GM12878 (cell line): ENCODE measurements around the gene HOOK2. TPM values are rescaled to one million over a fixed set of nuclear protein-coding genes. Genes with fewer than 3 reads are reported as not detected.

Source experiments
- ATAC-seq: fragments of 200-7000 bp; cut with Tn5 transposase; 3 replicates; pipeline ENCODE4 v1.9.1; 2020; ENCODE audit warnings: mild to moderate bottlenecking, moderate library complexity
- BruUV-seq: library from RNA; stranded (reverse); fragments of 400-500 nt; replicated peaks from 2 replicates; lab custom pipeline; 2021; lab: Mats Ljungman, UMichigan
- CTCF ChIA-PET: fragments of 300-600 bp; sonication (Branson Sonifier 250); formaldehyde crosslinking; extraction: SDS; loops from one replicate; lab custom pipeline; 2021; ENCODE audit warnings: inconsistent platforms; lab: Yijun Ruan, JAX
- POLR2A ChIA-PET: fragments of 350-600 bp; formaldehyde crosslinking; extraction: SDS; loops from one replicate; lab custom pipeline; 2021; ENCODE audit warnings: inconsistent platforms; lab: Charles Lee
- RAD21 ChIA-PET: fragments of 300-600 bp; sonication (Branson Sonifier 250); formaldehyde crosslinking; loops from one replicate; lab custom pipeline; 2023; ENCODE audit warnings: antibody characterized with exemption; ENCODE audit not compliant: unreplicated experiment; lab: Charles Lee
- SMC1A ChIA-PET: fragments of 300-600 bp; sonication (Branson Sonifier 250); formaldehyde crosslinking; loops from one replicate; lab custom pipeline; 2023; ENCODE audit not compliant: unreplicated experiment, uncharacterized antibody; lab: Charles Lee
- DNase-seq: peaks from one replicate; pipeline ENCODE4 v3.0.0-alpha.2; 2011; ENCODE audit warnings: low read depth, low spot score
- FAIRE-seq: peaks from 3 replicates; lab custom pipeline; 2011; peaks lifted over from hg19 to GRCh38; lab: Jason Lieb, UNC
- H2AFZ ChIP-seq: 2 replicates; pipeline ENCODE4 v1.6.0; 2011; ENCODE audit warnings: low read depth, low read length, control low read depth; ENCODE audit not compliant: control insufficient read depth
- H3K27ac ChIP-seq: 2 replicates; pipeline ENCODE4 v1.5.1; 2011; ENCODE audit warnings: control low read depth; ENCODE audit not compliant: control insufficient read depth, insufficient read depth
- H3K27me3 ChIP-seq, 2 experiments: replicated peaks in 1 of 2; 2 replicates each; pipeline versions ENCODE4 v1.6.0 to v1.6.1; 2011; ENCODE audit warnings: low read length in 1 of 2; ENCODE audit not compliant: control insufficient read depth in 2 of 2, insufficient read depth in 2 of 2
- H3K36me3 ChIP-seq, 2 experiments: 2 replicates each; pipeline ENCODE4 v1.5.1; 2011; ENCODE audit warnings: low read length in 1 of 2; ENCODE audit not compliant: control insufficient read depth in 2 of 2, insufficient read depth in 2 of 2
- H3K4me1 ChIP-seq: 2 replicates; pipeline ENCODE4 v1.6.1; 2011; ENCODE audit warnings: mild to moderate bottlenecking, low read length, moderate library complexity, mixed read lengths; ENCODE audit not compliant: control insufficient read depth, insufficient read depth
- H3K4me2 ChIP-seq: 2 replicates; pipeline ENCODE4 v1.6.0; 2011; ENCODE audit warnings: control low read depth; ENCODE audit not compliant: control insufficient read depth, insufficient read depth
- H3K4me3 ChIP-seq: fragments of 200-600 bp; sonication (generic); 2 replicates; pipeline ENCODE4 v1.5.1; 2016
- H3K79me2 ChIP-seq: 2 replicates; pipeline ENCODE4 v1.6.0; 2011; ENCODE audit warnings: low read length; ENCODE audit not compliant: control insufficient read depth, insufficient read depth
- H3K9ac ChIP-seq: 2 replicates; pipeline ENCODE4 v1.8.0; 2011; ENCODE audit warnings: low read length, control low read depth, mixed read lengths; ENCODE audit not compliant: control insufficient read depth, insufficient read depth
- H3K9me3 ChIP-seq: replicated peaks from 3 replicates; pipeline ENCODE4 v1.5.1; 2011; ENCODE audit warnings: mild to moderate bottlenecking, low read length; ENCODE audit not compliant: control insufficient read depth, insufficient read depth
- H4K20me1 ChIP-seq: 2 replicates; pipeline ENCODE4 v1.6.0; 2011; ENCODE audit not compliant: control insufficient read depth, insufficient read depth
- BMI1 ChIP-seq: fragments of 450-650 bp; IDR thresholded peaks from 2 replicates; pipeline ENCODE4 v1.6.1; 2016; ENCODE audit warnings: mild to moderate bottlenecking, moderate library complexity, borderline replicate concordance
- BRCA1 ChIP-seq: IDR thresholded peaks from 2 replicates; pipeline ENCODE4 v1.6.1; 2011; ENCODE audit warnings: low read depth, low read length, improper control_type of control experiment
- CBFB ChIP-seq: IDR thresholded peaks from 2 replicates; pipeline ENCODE4 v1.6.1; 2016; ENCODE audit warnings: antibody characterized with exemption, low read depth
- JUNB ChIP-seq: IDR thresholded peaks from 2 replicates; pipeline ENCODE4 v1.6.1; 2016; ENCODE audit warnings: antibody characterized with exemption, mild to moderate bottlenecking
- SIN3A ChIP-seq: IDR thresholded peaks from 2 replicates; pipeline ENCODE4 v1.6.1; 2012; ENCODE audit warnings: low read depth, low read length, improper control_type of control experiment
- SMAD1 ChIP-seq: fragments of 450-650 bp; IDR thresholded peaks from 2 replicates; pipeline ENCODE4 v1.6.1; 2018; ENCODE audit warnings: mild to moderate bottlenecking, low read depth; ENCODE audit not compliant: partially characterized antibody
- ZBTB40 ChIP-seq: fragments of 450-650 bp; IDR thresholded peaks from 2 replicates; pipeline ENCODE4 v1.6.1; 2016; ENCODE audit warnings: mild to moderate bottlenecking, moderate library complexity, borderline replicate concordance
- WGBS: methylation state at CpG from one replicate; pipeline ENCODE4 v1.1.6; 2016; ENCODE audit warnings: low lambda C conversion rate; ENCODE audit not compliant: insufficient replicate concordance, insufficient coverage; ENCODE audit errors: missing lambda C conversion rate; 5-methylcytosine and 5-hydroxymethylcytosine counted together
- in situ Hi-C: fragments of 300-500 bp; cut with MboI; formaldehyde crosslinking; loops from 9 replicates; pipeline ENCODE4 v1.14.3; 2018; ENCODE audit warnings: mixed read lengths
- intact Hi-C: fragments of 100-400 bp; cut with micrococcal nuclease; formaldehyde crosslinking; loops from one replicate; pipeline ENCODE4 v1.14.2; 2022; ENCODE audit not compliant: unreplicated experiment
- polyA plus RNA-seq, 11 experiments: library from polyadenylated mRNA; depleted of rRNA in 4 of 11; unstranded in 6 of 11; stranded (reverse) in 5 of 11; fragments of >200 nt; fragmentation: Nextera tagmentation in 4 of 11; fragmentation: Illumina TruSeq in 1 of 11; extraction: Ambion mirVana in 4 of 11; extraction: Trizol in 1 of 11; gene quantifications; 1 replicate in 1 of 11; 2 replicates in 10 of 11; pipeline versions ENCODE4 v1.2.1 to v1.2.3, GENCODE V29; 2011 to 2016; ENCODE audit warnings: inconsistent platforms in 2 of 11, missing spikeins in 2 of 11, low read depth in 1 of 11
- total RNA-seq, 4 experiments: library from RNA; depleted of rRNA in 3 of 4; stranded (reverse); fragments of >200 nt in 3 of 4; fragmentation: Illumina TruSeq in 1 of 4; extraction: Trizol in 1 of 4; gene quantifications; 2 replicates each; pipeline versions ENCODE4 v1.2.1 to v1.2.3, GENCODE V29; 2013 to 2021
- TF ChIP-seq, protein P1 (sequence below): IDR thresholded peaks from 2 replicates; pipeline ENCODE4 v1.6.1; 2012; ENCODE audit warnings: low read depth, low read length, improper control_type of control experiment
- TF ChIP-seq, protein P2 (sequence below): IDR thresholded peaks from 2 replicates; pipeline ENCODE4 v1.6.1; 2012; ENCODE audit warnings: low read depth, low read length, improper control_type of control experiment

HOOK2 gene
- total and polyA plus RNA-seq, 10 of the 15 experiments (the other 5 are each of a cell fraction or from before 2014, with no cell fraction given): 1.5 to 9.6 (median 6.2) TPM

DNA sequence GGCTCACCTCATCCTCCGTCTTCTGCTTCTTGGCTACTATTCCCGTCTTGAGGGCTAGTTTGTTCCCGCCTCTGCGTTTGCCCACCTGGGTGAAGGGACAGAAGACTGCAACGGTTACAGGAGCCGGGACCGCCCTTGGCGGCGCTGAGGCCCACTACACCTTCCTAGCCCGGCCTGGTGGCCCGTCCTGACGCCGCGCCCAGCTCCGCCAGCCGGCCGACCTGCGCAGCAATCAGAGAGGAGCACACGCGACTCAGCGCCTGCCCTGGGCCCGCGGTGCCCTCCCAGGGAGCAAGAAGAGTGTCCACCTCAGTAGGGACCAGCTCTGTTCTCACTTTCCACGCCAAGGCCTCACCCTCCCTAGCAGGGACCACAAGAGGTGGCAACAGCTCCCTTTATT is 44.0 kb downstream of the HOOK2 start:
- Histone ChIP-seq H3K4me1 (peaks cover 25% of the 10 kb centered on the region), H3K9ac (no peak overlapping the region), H2AFZ (no peak overlapping the region), H4K20me1 (peaks cover 11% of the 10 kb centered on the region), H3K9me3 (no peaks in the 10 kb centered on the region; the same call in 2 of the 3 replicates), H3K27ac (no peak overlapping the region), H3K36me3 (peaks cover 25 to 26% of the 10 kb centered on the region in 2 experiments; a peak in 3 of 4 replicates), H3K27me3 (no peaks in the 10 kb centered on the region), H3K4me2 (peak overlapping the region; percentile 60), H3K4me3 (no peak overlapping the region), H3K79me2 (peaks cover 38% of the 10 kb centered on the region)
- POLR2A ChIA-PET: no interaction called here
- in situ Hi-C loops (no loop called here), intact Hi-C loops (no loop called here)
- CTCF ChIA-PET: interaction anchor here (1.3 to 4.0 kb wide), 4 partner anchors 9 to 29 kb away, joined by 3 to 30 read pairs (median 10); partner anchors contain the start of gene TNPO2
- ATAC-seq (no peak), DNase-seq (no peak), FAIRE-seq (no peak)
- 92% methylated on average over 24 of the region's 24 CpGs for WGBS
- RAD21 ChIA-PET: no interaction called here
- SMC1A ChIA-PET: interaction anchor here (0.7 kb wide), 1 partner anchor 52 kb away, joined by 3 read pairs; no protein-coding TSS in a partner anchor
- BruUV-seq: no TSS peak
- TF ChIP-seq CBFB: no peak
- TF ChIP-seq BRCA1: no peak
- TF ChIP-seq JUNB: no peak
- no peak for TF ChIP-seq SMAD1
- TF ChIP-seq, protein P1, sequence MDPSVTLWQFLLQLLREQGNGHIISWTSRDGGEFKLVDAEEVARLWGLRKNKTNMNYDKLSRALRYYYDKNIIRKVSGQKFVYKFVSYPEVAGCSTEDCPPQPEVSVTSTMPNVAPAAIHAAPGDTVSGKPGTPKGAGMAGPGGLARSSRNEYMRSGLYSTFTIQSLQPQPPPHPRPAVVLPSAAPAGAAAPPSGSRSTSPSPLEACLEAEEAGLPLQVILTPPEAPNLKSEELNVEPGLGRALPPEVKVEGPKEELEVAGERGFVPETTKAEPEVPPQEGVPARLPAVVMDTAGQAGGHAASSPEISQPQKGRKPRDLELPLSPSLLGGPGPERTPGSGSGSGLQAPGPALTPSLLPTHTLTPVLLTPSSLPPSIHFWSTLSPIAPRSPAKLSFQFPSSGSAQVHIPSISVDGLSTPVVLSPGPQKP: no peak
- TF ChIP-seq ZBTB40: no peak
- TF ChIP-seq, protein P2, sequence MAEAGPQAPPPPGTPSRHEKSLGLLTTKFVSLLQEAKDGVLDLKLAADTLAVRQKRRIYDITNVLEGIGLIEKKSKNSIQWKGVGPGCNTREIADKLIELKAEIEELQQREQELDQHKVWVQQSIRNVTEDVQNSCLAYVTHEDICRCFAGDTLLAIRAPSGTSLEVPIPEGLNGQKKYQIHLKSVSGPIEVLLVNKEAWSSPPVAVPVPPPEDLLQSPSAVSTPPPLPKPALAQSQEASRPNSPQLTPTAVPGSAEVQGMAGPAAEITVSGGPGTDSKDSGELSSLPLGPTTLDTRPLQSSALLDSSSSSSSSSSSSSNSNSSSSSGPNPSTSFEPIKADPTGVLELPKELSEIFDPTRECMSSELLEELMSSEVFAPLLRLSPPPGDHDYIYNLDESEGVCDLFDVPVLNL: no peak
- no peak for TF ChIP-seq BMI1
- TF ChIP-seq SIN3A: no peak
